GM12878 (cell line): Measurements from ENCODE around the gene S1PR2. TPM values are rescaled to one million over a fixed set of nuclear protein-coding genes. Genes with fewer than 3 reads are reported as not detected.

Experiments used
- ATAC-seq: fragments of 200-7000 bp; cut with Tn5 transposase; 3 replicates; pipeline ENCODE4 v1.9.1; 2020; ENCODE audit warnings: mild to moderate bottlenecking, moderate library complexity
- BruUV-seq: library from RNA; stranded (reverse); fragments of 400-500 nt; replicated peaks from 2 replicates; lab custom pipeline; 2021; lab: Mats Ljungman, UMichigan
- CTCF ChIA-PET: fragments of 300-600 bp; sonication (Branson Sonifier 250); formaldehyde crosslinking; extraction: SDS; loops from one replicate; lab custom pipeline; 2021; ENCODE audit warnings: inconsistent platforms; lab: Yijun Ruan, JAX
- POLR2A ChIA-PET: fragments of 350-600 bp; formaldehyde crosslinking; extraction: SDS; loops from one replicate; lab custom pipeline; 2021; ENCODE audit warnings: inconsistent platforms; lab: Charles Lee
- RAD21 ChIA-PET: fragments of 300-600 bp; sonication (Branson Sonifier 250); formaldehyde crosslinking; loops from one replicate; lab custom pipeline; 2023; ENCODE audit warnings: antibody characterized with exemption; ENCODE audit not compliant: unreplicated experiment; lab: Charles Lee
- SMC1A ChIA-PET: fragments of 300-600 bp; sonication (Branson Sonifier 250); formaldehyde crosslinking; loops from one replicate; lab custom pipeline; 2023; ENCODE audit not compliant: unreplicated experiment, uncharacterized antibody; lab: Charles Lee
- DNase-seq: peaks from one replicate; pipeline ENCODE4 v3.0.0-alpha.2; 2011; ENCODE audit warnings: low read depth, low spot score
- FAIRE-seq: peaks from 3 replicates; lab custom pipeline; 2011; peaks lifted over from hg19 to GRCh38; lab: Jason Lieb, UNC
- H2AFZ ChIP-seq: 2 replicates; pipeline ENCODE4 v1.6.0; 2011; ENCODE audit warnings: low read depth, low read length, control low read depth; ENCODE audit not compliant: control insufficient read depth
- H3K27ac ChIP-seq: 2 replicates; pipeline ENCODE4 v1.5.1; 2011; ENCODE audit warnings: control low read depth; ENCODE audit not compliant: control insufficient read depth, insufficient read depth
- H3K27me3 ChIP-seq, 2 experiments: replicated peaks in 1 of 2; 2 replicates each; pipeline versions ENCODE4 v1.6.0 to v1.6.1; 2011; ENCODE audit warnings: low read length in 1 of 2; ENCODE audit not compliant: control insufficient read depth in 2 of 2, insufficient read depth in 2 of 2
- H3K36me3 ChIP-seq, 2 experiments: 2 replicates each; pipeline ENCODE4 v1.5.1; 2011; ENCODE audit warnings: low read length in 1 of 2; ENCODE audit not compliant: control insufficient read depth in 2 of 2, insufficient read depth in 2 of 2
- H3K4me1 ChIP-seq: 2 replicates; pipeline ENCODE4 v1.6.1; 2011; ENCODE audit warnings: mild to moderate bottlenecking, low read length, moderate library complexity, mixed read lengths; ENCODE audit not compliant: control insufficient read depth, insufficient read depth
- H3K4me2 ChIP-seq: 2 replicates; pipeline ENCODE4 v1.6.0; 2011; ENCODE audit warnings: control low read depth; ENCODE audit not compliant: control insufficient read depth, insufficient read depth
- H3K4me3 ChIP-seq: fragments of 200-600 bp; sonication (generic); 2 replicates; pipeline ENCODE4 v1.5.1; 2016
- H3K79me2 ChIP-seq: 2 replicates; pipeline ENCODE4 v1.6.0; 2011; ENCODE audit warnings: low read length; ENCODE audit not compliant: control insufficient read depth, insufficient read depth
- H3K9ac ChIP-seq: 2 replicates; pipeline ENCODE4 v1.8.0; 2011; ENCODE audit warnings: low read length, control low read depth, mixed read lengths; ENCODE audit not compliant: control insufficient read depth, insufficient read depth
- H3K9me3 ChIP-seq: replicated peaks from 3 replicates; pipeline ENCODE4 v1.5.1; 2011; ENCODE audit warnings: mild to moderate bottlenecking, low read length; ENCODE audit not compliant: control insufficient read depth, insufficient read depth
- H4K20me1 ChIP-seq: 2 replicates; pipeline ENCODE4 v1.6.0; 2011; ENCODE audit not compliant: control insufficient read depth, insufficient read depth
- BACH1 ChIP-seq: fragments of 450-650 bp; IDR thresholded peaks from 2 replicates; pipeline ENCODE4 v1.6.1; 2017; ENCODE audit warnings: mild to moderate bottlenecking, borderline replicate concordance
- BCL11A ChIP-seq: IDR thresholded peaks from 2 replicates; pipeline ENCODE4 v1.6.1; 2011; ENCODE audit warnings: low read depth, low read length
- BCL3 ChIP-seq: IDR thresholded peaks from 2 replicates; pipeline ENCODE4 v1.6.1; 2011; ENCODE audit warnings: borderline replicate concordance, low read depth, mild to moderate bottlenecking, moderate library complexity, low read length; ENCODE audit not compliant: insufficient read depth, poor library complexity, severe bottlenecking
- BHLHE40 ChIP-seq, 2 experiments: fragments of 450-650 bp in 1 of 2; IDR thresholded peaks; 2 replicates each; pipeline ENCODE4 v1.6.1; 2011 to 2017; ENCODE audit warnings: low read depth in 2 of 2, borderline replicate concordance in 1 of 2, improper control_type of control experiment in 1 of 2, low read length in 1 of 2, mild to moderate bottlenecking in 1 of 2
- CREM ChIP-seq: IDR thresholded peaks from 2 replicates; pipeline ENCODE4 v1.6.1; 2014; ENCODE audit warnings: antibody characterized with exemption, low read depth
- DPF2 ChIP-seq: fragments of 450-650 bp; IDR thresholded peaks from 2 replicates; pipeline ENCODE4 v1.6.1; 2017; ENCODE audit warnings: mild to moderate bottlenecking
- EED ChIP-seq: sonication (generic); IDR thresholded peaks from 2 replicates; pipeline ENCODE4 v1.6.1; 2016; ENCODE audit warnings: antibody characterized with exemption, low read depth
- EP300 ChIP-seq, 2 experiments: fragments of 150-350 bp in 1 of 2; IDR thresholded peaks; 2 replicates each; pipeline ENCODE4 v1.6.1; 2011 to 2012; ENCODE audit warnings: low read depth in 2 of 2, low read length in 2 of 2, borderline replicate concordance in 1 of 2, improper control_type of control experiment in 1 of 2, inconsistent platforms in 1 of 2; ENCODE audit not compliant: control insufficient read depth in 1 of 2
- GATAD2B ChIP-seq: fragments of 450-650 bp; conservative IDR thresholded peaks from 2 replicates; pipeline ENCODE4 v1.6.1; 2017; ENCODE audit warnings: low read depth, mild to moderate bottlenecking, moderate library complexity
- MEF2B ChIP-seq: fragments of 450-650 bp; IDR thresholded peaks from 2 replicates; pipeline ENCODE4 v1.6.1; 2018; ENCODE audit warnings: mild to moderate bottlenecking, moderate library complexity; ENCODE audit not compliant: partially characterized antibody, poor library complexity, severe bottlenecking
- NBN ChIP-seq: fragments of 450-650 bp; IDR thresholded peaks from 2 replicates; pipeline ENCODE4 v1.6.1; 2016
- POLR2A ChIP-seq: IDR thresholded peaks from 2 replicates; pipeline ENCODE4 v1.6.1; 2011; ENCODE audit warnings: low read depth, mild to moderate bottlenecking, low read length
- POLR2AphosphoS2 ChIP-seq: IDR thresholded peaks from 2 replicates; pipeline ENCODE4 v1.6.1; 2011; ENCODE audit warnings: low read depth, mild to moderate bottlenecking, low read length, improper control_type of control experiment, moderate library complexity
- RELA ChIP-seq: fragments of 450-650 bp; IDR thresholded peaks from 2 replicates; pipeline ENCODE4 v1.8.0; 2014; ENCODE audit warnings: borderline replicate concordance; ENCODE audit not compliant: partially characterized antibody
- SIN3A ChIP-seq: IDR thresholded peaks from 2 replicates; pipeline ENCODE4 v1.6.1; 2012; ENCODE audit warnings: low read depth, low read length, improper control_type of control experiment
- SKIL ChIP-seq: fragments of 450-650 bp; IDR thresholded peaks from 2 replicates; pipeline ENCODE4 v1.6.1; 2017; ENCODE audit warnings: mild to moderate bottlenecking, low read depth, inconsistent platforms; ENCODE audit not compliant: poor library complexity, severe bottlenecking
- SP1 ChIP-seq: IDR thresholded peaks from one replicate; pipeline ENCODE4 v1.6.1; 2011; ENCODE audit warnings: low read depth, low read length
- SREBF1 ChIP-seq: IDR thresholded peaks from 2 replicates; pipeline ENCODE4 v1.6.1; 2012; ENCODE audit warnings: mild to moderate bottlenecking, low read length
- YY1 ChIP-seq: IDR thresholded peaks from 2 replicates; pipeline ENCODE4 v1.6.1; 2011; ENCODE audit warnings: low read depth, mild to moderate bottlenecking, low read length
- ZBED1 ChIP-seq: IDR thresholded peaks from 2 replicates; pipeline ENCODE4 v1.6.1; 2016; ENCODE audit warnings: borderline replicate concordance
- ZSCAN29 ChIP-seq: fragments of 450-650 bp; IDR thresholded peaks from 2 replicates; pipeline ENCODE4 v1.6.1; 2017; ENCODE audit warnings: mild to moderate bottlenecking, moderate library complexity
- WGBS: methylation state at CpG from one replicate; pipeline ENCODE4 v1.1.6; 2016; ENCODE audit warnings: low lambda C conversion rate; ENCODE audit not compliant: insufficient replicate concordance, insufficient coverage; ENCODE audit errors: missing lambda C conversion rate; 5-methylcytosine and 5-hydroxymethylcytosine counted together
- in situ Hi-C: fragments of 300-500 bp; cut with MboI; formaldehyde crosslinking; loops from 9 replicates; pipeline ENCODE4 v1.14.3; 2018; ENCODE audit warnings: mixed read lengths
- intact Hi-C: fragments of 100-400 bp; cut with micrococcal nuclease; formaldehyde crosslinking; loops from one replicate; pipeline ENCODE4 v1.14.2; 2022; ENCODE audit not compliant: unreplicated experiment
- polyA plus RNA-seq, 11 experiments: library from polyadenylated mRNA; depleted of rRNA in 4 of 11; unstranded in 6 of 11; stranded (reverse) in 5 of 11; fragments of >200 nt; fragmentation: Nextera tagmentation in 4 of 11; fragmentation: Illumina TruSeq in 1 of 11; extraction: Ambion mirVana in 4 of 11; extraction: Trizol in 1 of 11; gene quantifications; 1 replicate in 1 of 11; 2 replicates in 10 of 11; pipeline versions ENCODE4 v1.2.1 to v1.2.3, GENCODE V29; 2011 to 2016; ENCODE audit warnings: inconsistent platforms in 2 of 11, missing spikeins in 2 of 11, low read depth in 1 of 11
- total RNA-seq, 4 experiments: library from RNA; depleted of rRNA in 3 of 4; stranded (reverse); fragments of >200 nt in 3 of 4; fragmentation: Illumina TruSeq in 1 of 4; extraction: Trizol in 1 of 4; gene quantifications; 2 replicates each; pipeline versions ENCODE4 v1.2.1 to v1.2.3, GENCODE V29; 2013 to 2021

S1PR2 gene
- total and polyA plus RNA-seq, 10 of the 15 experiments (the other 5 are each of a cell fraction or from before 2014, with no cell fraction given) = 4.9 to 26.8 (median 11.6) TPM

- no peaks in the 10 kb centered on the region; the same call in 1 of the 2 replicates for H3K4me1 ChIP-seq
- ATAC-seq = peak; percentile 58
- peak overlapping the region; percentile 98 for H3K27ac ChIP-seq
- intact Hi-C loops = loop anchor here (2.0 to 5.0 kb wide), 2 partner anchors 61 to 109 kb away; partner anchors contain the start of genes RAVER1 and TYK2
- in situ Hi-C loops = no loop called here
- ChIA-PET CTCF (interaction anchor here (0.8 to 11.2 kb wide), 28 partner anchors 9 to 301 kb away, joined by 3 to 370 read pairs (median 4); partner anchors contain the start of genes CDC37, ICAM4, ICAM5 and TYK2), POLR2A (interaction anchor here (0.6 to 4.7 kb wide), 27 partner anchors 11 to 286 kb away, joined by 3 to 108 read pairs (median 4); partner anchors contain the start of genes ANGPTL6, FDX2, ICAM4 and ICAM5), RAD21 (interaction anchor here (0.7 to 6.1 kb wide), 32 partner anchors 9 to 190 kb away, joined by 3 to 206 read pairs (median 6); partner anchors contain the start of genes ANGPTL6, CDC37, DNMT1 and ICAM4), SMC1A (interaction anchor here (0.5 to 8.5 kb wide), 26 partner anchors 9 to 167 kb away, joined by 3 to 158 read pairs (median 6); partner anchors contain the start of genes FDX2, ICAM4, ICAM5 and MRPL4)
- H2AFZ ChIP-seq = no peak overlapping the region
- under 1% methylated on average over 12 of the region's 12 CpGs for WGBS
- peaks cover 6 to 10% of the 10 kb centered on the region in 2 experiments; a peak in 3 of 4 replicates for H3K36me3 ChIP-seq
- H3K4me3 ChIP-seq = peak overlapping the region; percentile 92
- H3K9me3 ChIP-seq = no peaks in the 10 kb centered on the region
- H3K79me2 ChIP-seq = peaks cover 54% of the 10 kb centered on the region
- no peaks in the 10 kb centered on the region for H3K27me3 ChIP-seq
- H3K4me2 ChIP-seq = peak overlapping the region; percentile 99
- peak; percentile 75 for FAIRE-seq
- H3K9ac ChIP-seq = peak overlapping the region; percentile 89
- H4K20me1 ChIP-seq = no peaks in the 10 kb centered on the region
- BruUV-seq = TSS peak; percentile 88
- no peak for DNase-seq
- TF ChIP-seq SREBF1 = no peak
- 0 out of 2 replicates have a peak, but pooled peaks have one; percentile 17 for TF ChIP-seq ZSCAN29
- 0 out of 2 replicates have a peak, but pooled peaks have one; percentile 15 for TF ChIP-seq NBN
- peak; percentile 51 to 68; a peak in 3 of 4 replicates for TF ChIP-seq BHLHE40 (IDR thresholded peaks at IDR 0.05; ENCODE audit: borderline replicate concordance in 1 of 2, low read depth in 2 of 2, low read length in 1 of 2)
- TF ChIP-seq EED = peak; percentile 84
- peak; percentile 15; the same call in 1 of the 2 replicates for TF ChIP-seq POLR2A
- peak; percentile 24 for TF ChIP-seq BACH1
- TF ChIP-seq SIN3A = no peak
- TF ChIP-seq ZBED1 = peak; percentile 38; the same call in 1 of the 2 replicates
- TF ChIP-seq CREM = peak; percentile 52
- TF ChIP-seq MEF2B = peak; percentile 60
- 0 out of 2 replicates have a peak, but pooled peaks have one; percentile 5 for TF ChIP-seq BCL11A
- peak; percentile 50 for TF ChIP-seq BCL3
- TF ChIP-seq POLR2AphosphoS2 = no peak; the same call in 1 of the 2 replicates
- 0 out of 4 replicates have a peak, but pooled peaks of 1 of the 2 experiments have one; percentile 63 for TF ChIP-seq EP300 (IDR thresholded peaks at IDR 0.05; ENCODE audit: borderline replicate concordance in 1 of 2, control insufficient read depth in 1 of 2, low read depth in 2 of 2, low read length in 2 of 2)
- 0 out of 2 replicates have a peak, but pooled peaks have one; percentile 6 for TF ChIP-seq YY1
- TF ChIP-seq SKIL = peak; percentile 96
- peak; percentile 98 for TF ChIP-seq RELA
- TF ChIP-seq DPF2 = peak; percentile 79
- peak; percentile 36 for TF ChIP-seq SP1
- peak; percentile 49; the same call in 1 of the 2 replicates for TF ChIP-seq GATAD2B
Observed at GRCh38 chr19:10271543-10272086, 40.5 kb upstream of the S1PR2 start.
